CMK (cell line): ENCODE data around the gene SPATA32.
"Not testable (repeated sequence)": the region's sequence is repeated elsewhere in the genome, so short reads cannot be mapped to it uniquely, and the experiment has no call there.

Source experiments
- DNase-seq: peaks from one replicate; pipeline ENCODE4 v3.0.0-alpha.2; 2010; ENCODE audit warnings: low read depth

SPATA32 gene

GRCh38 chr17:45271603-45272002, 9.7 kb upstream of the SPATA32 start:
- DNase-seq: no peak

GRCh38 chr17:45270828-45271418, 9.0 kb upstream of the SPATA32 start:
- DNase-seq: no peak

- DNase-seq: no peak
Observed at GRCh38 chr17:45269912-45270311, 8.0 kb upstream of the SPATA32 start.

- DNase-seq: no peak
Observed at GRCh38 chr17:45267436-45268055, 5.7 kb upstream of the SPATA32 start.

GRCh38 chr17:45266372-45266926, 4.6 kb upstream of the SPATA32 start:
- DNase-seq: no peak

- no peak for DNase-seq
Observed at GRCh38 chr17:45265821-45266220, 3.9 kb upstream of the SPATA32 start.

- DNase-seq: no peak
Observed at GRCh38 chr17:45264988-45265387, 3.1 kb upstream of the SPATA32 start.

GRCh38 chr17:45264430-45264829, 2.5 kb upstream of the SPATA32 start:
- DNase-seq: no peak

GRCh38 chr17:45263477-45263860, 1.6 kb upstream of the SPATA32 start:
- no peak for DNase-seq

GRCh38 chr17:45262516-45263476, 902 bp upstream of the SPATA32 start:
- no peak for DNase-seq

- DNase-seq: no peak
Observed at GRCh38 chr17:45260204-45260783, 1.6 kb downstream of the SPATA32 start.

GRCh38 chr17:45258981-45259380, 2.9 kb downstream of the SPATA32 start:
- no peak for DNase-seq

GRCh38 chr17:45257115-45257514, 4.8 kb downstream of the SPATA32 start:
- no peak for DNase-seq

GRCh38 chr17:45256114-45256966, 5.6 kb downstream of the SPATA32 start:
- DNase-seq: no peak

- DNase-seq: no peak
Observed at GRCh38 chr17:45255358-45255757, 6.5 kb downstream of the SPATA32 start.

- DNase-seq: no peak
Observed at GRCh38 chr17:45253879-45254278, 8.0 kb downstream of the SPATA32 start.

GRCh38 chr17:45253237-45253636, 8.7 kb downstream of the SPATA32 start:
- not testable (repeated sequence) for DNase-seq

GRCh38 chr17:45251931-45252330, 10.0 kb downstream of the SPATA32 start:
- no peak for DNase-seq

GRCh38 chr17:45248132-45248957, 13.5 kb downstream of the SPATA32 start:
- no peak for DNase-seq

GRCh38 chr17:45247429-45248131, 14.3 kb downstream of the SPATA32 start:
- peak; percentile 63 for DNase-seq
